ENCODE measurements around the gene CEP76. TPM values are rescaled to one million over a fixed set of nuclear protein-coding genes. Genes with fewer than 3 reads are reported as not detected.
"Not testable (repeated sequence)": the region's sequence is repeated elsewhere in the genome, so short reads cannot be mapped to it uniquely, and the experiment has no call there.

CEP76 gene
- total RNA-seq, 3 donors from 2014 or later: 6.4 to 10.1 (median 8.5) TPM

DNA sequence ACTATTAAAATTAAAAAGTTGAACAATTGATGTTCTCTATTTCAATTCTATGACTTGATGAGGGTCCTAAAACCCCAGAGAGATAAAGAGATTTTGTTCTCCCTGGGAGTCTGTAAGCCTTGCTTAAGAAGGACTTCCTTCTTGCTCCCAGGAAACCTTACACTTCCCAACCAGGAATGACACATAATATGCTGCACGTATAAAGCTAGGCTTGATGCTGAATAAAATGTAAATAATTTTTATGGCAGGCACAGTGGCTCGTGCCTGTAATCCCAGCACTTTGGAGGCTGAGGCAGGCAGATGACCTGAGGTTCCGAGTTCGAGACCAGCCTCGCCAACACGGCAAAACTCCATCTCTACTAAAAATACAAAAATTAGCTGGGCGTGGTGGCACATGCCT is 72.4 kb downstream of the CEP76 start:
- no peaks in the 10 kb centered on the region for H3K4me1 ChIP-seq (ENCODE audit: low read depth)
- H3K4me3 ChIP-seq: no peak overlapping the region
- no peaks in the 10 kb centered on the region for H3K9me3 ChIP-seq
- ATAC-seq: no peak
- H3K36me3 ChIP-seq (ENCODE audit: low read depth): no peaks in the 10 kb centered on the region
- intact Hi-C loops (cut with DNase I, micrococcal nuclease): no loop called here
- TF ChIP-seq, protein P1, sequence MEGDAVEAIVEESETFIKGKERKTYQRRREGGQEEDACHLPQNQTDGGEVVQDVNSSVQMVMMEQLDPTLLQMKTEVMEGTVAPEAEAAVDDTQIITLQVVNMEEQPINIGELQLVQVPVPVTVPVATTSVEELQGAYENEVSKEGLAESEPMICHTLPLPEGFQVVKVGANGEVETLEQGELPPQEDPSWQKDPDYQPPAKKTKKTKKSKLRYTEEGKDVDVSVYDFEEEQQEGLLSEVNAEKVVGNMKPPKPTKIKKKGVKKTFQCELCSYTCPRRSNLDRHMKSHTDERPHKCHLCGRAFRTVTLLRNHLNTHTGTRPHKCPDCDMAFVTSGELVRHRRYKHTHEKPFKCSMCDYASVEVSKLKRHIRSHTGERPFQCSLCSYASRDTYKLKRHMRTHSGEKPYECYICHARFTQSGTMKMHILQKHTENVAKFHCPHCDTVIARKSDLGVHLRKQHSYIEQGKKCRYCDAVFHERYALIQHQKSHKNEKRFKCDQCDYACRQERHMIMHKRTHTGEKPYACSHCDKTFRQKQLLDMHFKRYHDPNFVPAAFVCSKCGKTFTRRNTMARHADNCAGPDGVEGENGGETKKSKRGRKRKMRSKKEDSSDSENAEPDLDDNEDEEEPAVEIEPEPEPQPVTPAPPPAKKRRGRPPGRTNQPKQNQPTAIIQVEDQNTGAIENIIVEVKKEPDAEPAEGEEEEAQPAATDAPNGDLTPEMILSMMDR (IDR thresholded peaks at IDR 0.05): no peak
- no peak for DNase-seq

DNA sequence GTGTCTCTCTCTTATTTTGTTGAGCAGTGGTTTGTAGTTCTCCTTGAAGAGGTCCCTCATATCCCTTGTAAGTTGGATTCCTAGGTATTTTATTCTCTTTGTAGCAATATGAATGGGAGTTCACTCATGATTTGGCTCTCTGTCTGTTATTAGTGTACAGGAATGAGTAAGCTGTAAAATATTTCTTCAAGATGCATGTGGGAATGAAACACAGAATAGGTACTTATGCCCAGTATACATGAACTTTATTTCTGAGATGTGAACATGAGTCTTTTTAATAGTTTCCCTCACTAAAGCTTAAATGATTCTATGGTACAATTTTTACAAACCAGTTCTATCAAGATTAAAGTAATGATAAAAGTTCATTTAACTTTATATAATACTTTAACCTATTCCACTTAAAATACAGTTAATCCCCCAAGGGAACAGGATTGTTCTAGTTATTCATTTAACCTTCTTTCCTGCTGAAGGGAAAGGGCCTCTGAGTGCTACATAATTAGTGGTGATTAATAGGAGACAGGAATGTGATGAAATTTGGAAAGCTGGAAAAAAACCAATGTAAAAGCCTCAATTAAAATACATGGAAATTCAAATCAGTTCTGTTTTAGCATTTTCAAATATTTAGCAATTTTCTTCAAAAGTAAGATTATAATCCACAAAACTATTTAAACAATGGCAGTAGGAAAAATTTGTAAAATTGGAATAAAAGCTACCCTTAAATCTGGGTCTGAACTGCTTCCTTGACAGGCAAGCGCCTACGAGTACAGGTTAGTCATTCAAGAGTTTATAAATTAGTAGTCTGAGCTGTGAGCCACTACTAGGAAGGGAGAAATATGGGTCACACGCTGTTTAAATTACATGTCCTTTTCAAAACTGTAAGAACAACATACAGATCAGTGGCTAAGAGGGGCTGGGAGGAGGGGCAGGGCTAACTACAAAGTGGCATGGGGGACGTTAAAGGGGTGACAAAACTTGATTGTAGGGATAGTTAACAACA is 73.5 kb downstream of the CEP76 start:
- ATAC-seq (no peak), DNase-seq (no peak)

DNA sequence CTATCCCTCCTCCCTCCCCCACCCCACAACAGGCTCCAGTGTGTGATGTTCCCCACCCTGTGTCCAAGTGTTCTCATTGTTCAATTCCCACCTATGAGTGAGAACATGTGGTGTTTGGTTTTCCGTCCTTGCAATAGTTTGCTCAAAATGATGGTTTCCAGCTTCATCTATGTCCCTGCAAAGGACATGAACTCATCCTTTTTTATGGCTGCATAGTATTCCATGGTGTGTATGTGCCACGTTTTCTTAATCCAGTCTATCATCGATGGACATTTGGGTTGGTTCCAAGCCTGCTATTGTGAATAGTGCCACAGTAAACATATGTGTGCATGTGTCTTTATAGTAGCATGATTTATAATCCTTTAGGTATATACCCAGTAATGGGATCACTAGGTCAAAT is 75.3 kb downstream of the CEP76 start:
- H3K4me1 ChIP-seq (ENCODE audit: low read depth); H3K9me3 ChIP-seq; ATAC-seq; DNase-seq; H3K4me3 ChIP-seq; intact Hi-C loops (cut with DNase I, micrococcal nuclease); H3K36me3 ChIP-seq (ENCODE audit: low read depth): not testable (repeated sequence)

More for the DNA sequence above, 73.5 kb downstream of the CEP76 start:
- TF ChIP-seq, protein P1 (IDR thresholded peaks at IDR 0.05): no peak
- Histone ChIP-seq H3K36me3 (ENCODE audit: low read depth) (no peaks in the 10 kb centered on the region), H3K4me3 (no peak overlapping the region), H3K9me3 (no peaks in the 10 kb centered on the region), H3K4me1 (ENCODE audit: low read depth) (no peaks in the 10 kb centered on the region)
- intact Hi-C loops (cut with DNase I, micrococcal nuclease): no loop called here

DNA sequence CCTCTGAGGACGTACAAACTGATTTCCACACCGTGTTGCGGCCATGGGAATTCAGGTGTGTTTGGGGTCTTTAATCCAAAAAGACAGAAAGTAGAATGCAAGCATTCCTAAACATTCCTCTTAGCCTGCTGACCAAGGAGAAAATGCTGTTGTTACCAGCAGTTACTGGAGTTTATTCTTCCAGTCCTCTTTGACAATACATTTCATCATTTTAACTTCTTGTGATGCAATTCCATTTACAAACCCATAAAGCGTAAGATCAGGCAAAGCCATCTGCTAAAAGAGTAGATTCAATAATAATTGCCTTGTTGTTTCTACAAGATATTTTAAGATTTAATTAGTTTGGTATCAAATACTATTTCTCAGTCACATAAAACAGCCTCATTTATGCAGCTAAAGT is 77.3 kb downstream of the CEP76 start:
- Histone ChIP-seq H3K4me1 (ENCODE audit: low read depth) (no peaks in the 10 kb centered on the region), H3K9me3 (no peaks in the 10 kb centered on the region), H3K36me3 (ENCODE audit: low read depth) (no peaks in the 10 kb centered on the region), H3K4me3 (no peak overlapping the region)
- ATAC-seq (no peak), DNase-seq (no peak)
- TF ChIP-seq, protein P1 (IDR thresholded peaks at IDR 0.05): no peak
- intact Hi-C loops (cut with DNase I, micrococcal nuclease): no loop called here

Other genes with a start within 250 kb of the CEP76 start
- 10 to 100 TPM in 1 of 3 donors, 1 to 10 TPM in 2; 4.7 to 32.8 (median 5.1) TPM for gene SPIRE1, start 44.6 kb downstream of the CEP76 start, total RNA-seq
- gene PSMG2, start 319 bp upstream of the CEP76 start, total RNA-seq: 10 to 100 TPM; 68.7 to 73.8 (median 69.3) TPM
- 10 to 100 TPM; 28.9 to 42.0 (median 38.4) TPM for gene PTPN2, start 181.5 kb upstream of the CEP76 start, total RNA-seq
- 10 to 100 TPM; 33.7 to 36.7 (median 34.3) TPM for gene SEH1L, start 245.3 kb upstream of the CEP76 start, total RNA-seq